NCI-H2107 treated with DMSO at 0.1 percent for 48 hours (cell line): Measurements from ENCODE around the gene TRIM31.

Source experiments
- DNase-seq: peaks from one replicate; lab custom pipeline; 2025; ENCODE audit not compliant: unreplicated experiment; lab: John Stamatoyannopoulos, UW

Gene TRIM31

GRCh38 chr6:30087876-30088275 is 25.0 kb downstream of the TRIM31 start:
- DNase-seq = no peak

GRCh38 chr6:30077218-30077617 is 35.7 kb downstream of the TRIM31 start:
- no peak for DNase-seq

- DNase-seq = no peak
Observed at GRCh38 chr6:30075790-30076732, 36.8 kb downstream of the TRIM31 start.

- DNase-seq = no peak
Observed at GRCh38 chr6:30075094-30075789, 37.6 kb downstream of the TRIM31 start, which contains the start of gene RNF39. Gene RNF39, minus strand, starts transcription at chr6:30075769. Its CDS starts 184 bp downstream, at chr6:30075585.

- no peak for DNase-seq
Observed at GRCh38 chr6:30074331-30075093, 38.4 kb downstream of the TRIM31 start.

- DNase-seq = no peak
Observed at GRCh38 chr6:30073489-30074235, 39.2 kb downstream of the TRIM31 start.

GRCh38 chr6:30071858-30072257 is 41.0 kb downstream of the TRIM31 start:
- no peak for DNase-seq

- DNase-seq = no peak
Observed at GRCh38 chr6:30071081-30071818, 41.6 kb downstream of the TRIM31 start.

- no peak for DNase-seq
Observed at GRCh38 chr6:30067460-30068139, 45.3 kb downstream of the TRIM31 start.

GRCh38 chr6:30066577-30067459 is 46.1 kb downstream of the TRIM31 start, which contains the start of gene PPP1R11:
Gene PPP1R11, plus strand, starts transcription at chr6:30067198. Its CDS starts 213 bp downstream, at chr6:30067411.
- peak; percentile 94 for DNase-seq

GRCh38 chr6:30066082-30066481 is 46.8 kb downstream of the TRIM31 start:
- no peak for DNase-seq

- no peak for DNase-seq
Observed at GRCh38 chr6:30063315-30063714, 49.6 kb downstream of the TRIM31 start.

GRCh38 chr6:30062471-30063178 is 50.3 kb downstream of the TRIM31 start:
- no peak for DNase-seq

GRCh38 chr6:30061858-30062458 is 50.9 kb downstream of the TRIM31 start:
- no peak for DNase-seq

GRCh38 chr6:30061092-30061857 is 51.6 kb downstream of the TRIM31 start, which contains the start of gene POLR1H:
Gene POLR1H, plus strand, starts transcription at chr6:30061265. Its CDS starts 260 bp downstream, at chr6:30061525.
- DNase-seq = peak; percentile 75

- DNase-seq = no peak
Observed at GRCh38 chr6:30060606-30061091, 52.2 kb downstream of the TRIM31 start.
